Activated T-cell treated with anti-CD3 and anti-CD28 coated beads for 1 hour (primary cell): ENCODE results near the gene TRIM7.
"Not testable (repeated sequence)": the region's sequence is repeated elsewhere in the genome, so short reads cannot be mapped to it uniquely, and the experiment has no call there.

Experiments
- DNase-seq: peaks from one replicate; pipeline ENCODE4 v3.0.0-alpha.2; 2020; ENCODE audit warnings: low read depth

The TRIM7 gene

DNA sequence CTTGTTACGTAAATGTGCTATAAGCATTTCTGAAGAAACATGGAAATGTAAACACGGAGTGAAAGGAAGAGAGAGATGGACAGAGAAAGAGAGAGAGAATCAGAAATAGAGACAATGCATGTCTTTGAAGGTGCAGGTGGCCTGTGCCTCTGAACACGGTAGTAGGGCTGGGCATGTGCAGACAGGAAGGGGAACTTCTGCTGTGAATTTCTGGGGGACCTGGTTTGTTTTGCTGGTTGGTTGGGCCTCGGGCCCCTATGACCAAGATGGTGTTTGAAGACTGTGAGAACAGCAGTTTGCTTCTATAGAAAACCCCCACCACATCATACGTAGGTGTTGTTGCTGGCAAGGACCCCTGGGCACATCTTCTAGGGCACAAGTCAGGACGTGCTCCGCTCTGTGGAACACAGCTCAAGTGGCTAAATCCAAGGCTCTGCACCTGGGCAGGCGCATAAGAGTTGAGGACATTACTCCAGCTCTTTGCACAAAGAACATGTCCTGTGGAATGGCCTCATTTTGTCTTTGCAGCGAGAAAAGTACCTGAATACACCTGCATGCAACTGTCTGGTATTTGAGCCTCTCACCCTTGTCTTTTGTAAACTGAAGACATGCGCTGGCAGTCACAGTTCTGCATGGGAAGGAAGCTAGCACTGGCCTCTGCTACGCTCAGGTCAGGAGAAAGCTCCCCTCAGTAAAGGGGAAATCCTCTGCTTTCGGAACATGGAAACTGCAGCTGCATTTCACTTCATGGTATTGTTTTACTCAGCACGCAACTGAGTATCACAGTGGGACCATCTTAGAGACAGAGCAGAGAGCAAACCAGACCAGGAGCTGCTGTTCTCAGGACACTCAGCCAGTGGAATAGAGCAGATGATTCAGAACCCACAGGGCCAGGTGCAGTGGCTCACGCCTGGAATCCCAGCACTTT lies 54.9 kb downstream of the TRIM7 start:
- no peak for DNase-seq

GRCh38 chr5:181149355-181149754 lies 55.6 kb downstream of the TRIM7 start:
- DNase-seq, result no peak

- DNase-seq, result not testable (repeated sequence)
Measured at GRCh38 chr5:181146927-181147636, 57.9 kb downstream of the TRIM7 start, which contains the start of gene OR2V2. TSS of gene OR2V2 (plus strand) at chr5:181147586. CDS start at chr5:181154943, 7,357 bp downstream.

DNA sequence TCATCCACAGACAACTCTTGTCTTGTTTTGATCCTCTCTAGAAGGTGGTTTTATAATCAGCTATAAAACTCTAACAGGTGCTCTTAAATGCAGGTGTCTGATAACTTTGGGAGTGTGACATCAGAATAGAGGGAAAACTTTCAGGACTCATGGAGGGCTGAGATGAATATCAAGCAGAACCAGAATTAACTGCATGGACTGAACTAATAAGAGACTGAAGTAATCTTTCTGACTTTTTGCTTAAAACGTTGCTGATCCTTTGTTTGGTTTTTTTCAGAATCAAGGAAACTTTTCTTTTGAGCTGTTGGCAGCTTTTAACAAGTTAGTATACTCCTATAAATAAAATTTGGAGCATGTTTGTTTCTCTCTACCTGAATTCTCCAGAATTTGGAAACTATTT lies 59.9 kb downstream of the TRIM7 start:
- no peak for DNase-seq
